Keratinocyte (primary cell): ENCODE results near the gene MAST3. TPM values are rescaled to one million over a fixed set of nuclear protein-coding genes. Genes with fewer than 3 reads are reported as not detected.

Source experiments
- DNase-seq: peaks from one replicate; pipeline ENCODE4 v3.0.0-alpha.2; 2011; ENCODE audit warnings: low read depth, missing footprints, low spot score
- FAIRE-seq: peaks from 2 replicates; lab custom pipeline; 2011; peaks lifted over from hg19 to GRCh38; lab: Jason Lieb, UNC
- H2AFZ ChIP-seq: 2 replicates; pipeline ENCODE4 v1.6.0; 2012; ENCODE audit warnings: low read length, control low read depth, inconsistent platforms; ENCODE audit not compliant: control insufficient read depth
- H3K27ac ChIP-seq: 2 replicates; pipeline ENCODE4 v1.5.1; 2011; ENCODE audit warnings: low read length; ENCODE audit not compliant: control insufficient read depth, insufficient read depth
- H3K27me3 ChIP-seq: 3 replicates; pipeline ENCODE4 v1.6.0; 2011; ENCODE audit warnings: low read length; ENCODE audit not compliant: control insufficient read depth, insufficient read depth; ENCODE audit errors: extremely low read depth
- H3K36me3 ChIP-seq, 2 experiments: 2 replicates in 1 of 2; 3 replicates in 1 of 2; pipeline ENCODE4 v1.5.1; 2011; ENCODE audit warnings: low read length in 2 of 2, mild to moderate bottlenecking in 1 of 2; ENCODE audit not compliant: control insufficient read depth in 2 of 2, insufficient read depth in 2 of 2; ENCODE audit errors: extremely low read depth in 1 of 2
- H3K4me1 ChIP-seq: 3 replicates; pipeline ENCODE4 v1.5.1; 2011; ENCODE audit warnings: low read length; ENCODE audit not compliant: control insufficient read depth, insufficient read depth; ENCODE audit errors: extremely low read depth
- H3K4me2 ChIP-seq: 3 replicates; pipeline ENCODE4 v1.6.0; 2011; ENCODE audit warnings: low read depth, low read length; ENCODE audit not compliant: control insufficient read depth, insufficient read depth; ENCODE audit errors: extremely low read depth
- H3K4me3 ChIP-seq, 3 experiments: fragments of 200-600 bp in 1 of 3; sonication (generic) in 1 of 3; 2 replicates in 2 of 3; 3 replicates in 1 of 3; pipeline ENCODE4 v1.5.1; 2011 to 2016; ENCODE audit warnings: low read length in 3 of 3, mild to moderate bottlenecking in 3 of 3, control low read depth in 2 of 3, inconsistent platforms in 1 of 3, low read depth in 1 of 3, mixed read lengths in 1 of 3, mixed run types in 1 of 3, moderate library complexity in 1 of 3; ENCODE audit not compliant: control insufficient read depth in 2 of 3, insufficient read depth in 2 of 3; ENCODE audit errors: extremely low read depth in 1 of 3
- H3K79me2 ChIP-seq: 2 replicates; pipeline ENCODE4 v1.6.0; 2012; ENCODE audit warnings: low read length; ENCODE audit not compliant: control insufficient read depth, insufficient read depth
- H3K9ac ChIP-seq: 3 replicates; pipeline ENCODE4 v1.6.0; 2011; ENCODE audit warnings: low read length; ENCODE audit not compliant: control insufficient read depth, insufficient read depth; ENCODE audit errors: extremely low read depth
- H3K9me1 ChIP-seq: 3 replicates; pipeline ENCODE4 v1.6.0; 2011; ENCODE audit warnings: low read length; ENCODE audit not compliant: control insufficient read depth, insufficient read depth; ENCODE audit errors: extremely low read depth
- H3K9me3 ChIP-seq: 2 replicates; pipeline ENCODE4 v1.5.1; 2012; ENCODE audit warnings: low read depth, low read length; ENCODE audit not compliant: control insufficient read depth
- H4K20me1 ChIP-seq: 3 replicates; pipeline ENCODE4 v1.6.0; 2011; ENCODE audit warnings: low read length; ENCODE audit not compliant: control insufficient read depth, insufficient read depth; ENCODE audit errors: extremely low read depth
- CTCF ChIP-seq, 3 experiments: IDR thresholded peaks in 1 of 3; conservative IDR thresholded peaks in 1 of 3; optimal IDR thresholded peaks in 1 of 3; 2 replicates in 2 of 3; 3 replicates in 1 of 3; pipeline versions ENCODE3 to v1.5.1; 2011; ENCODE audit warnings: low read length in 3 of 3, mild to moderate bottlenecking in 3 of 3, moderate library complexity in 2 of 3, control low read depth in 1 of 3, inconsistent platforms in 1 of 3; ENCODE audit not compliant: insufficient read depth in 2 of 3; ENCODE audit errors: extremely low read depth in 1 of 3
- EZH2 ChIP-seq: IDR thresholded peaks from one replicate; pipeline ENCODE4 v1.6.1; 2012; ENCODE audit warnings: inconsistent platforms, mild to moderate bottlenecking, low read length, moderate library complexity
- dilution Hi-C: fragments of 300-500 bp; cut with MboI; formaldehyde crosslinking; loops from one replicate; pipeline ENCODE4 v1.7.0; 2020; ENCODE audit warnings: low sequenced_read_pairs; ENCODE audit not compliant: extremely low pct_ligation_motif_present
- polyA plus RNA-seq, 5 experiments: library from polyadenylated mRNA; depleted of rRNA in 3 of 5; stranded (reverse) in 3 of 5; stranded (forward) in 1 of 5; unstranded in 1 of 5; fragments of >200 nt; gene quantifications; 1 replicate in 1 of 5; 2 replicates in 3 of 5; 3 replicates in 1 of 5; pipeline versions ENCODE4 v1.2.1 to v1.2.3, GENCODE V29; 2011 to 2012; ENCODE audit warnings: missing spikeins in 2 of 5, low read depth in 1 of 5, low replicate concordance in 1 of 5

The MAST3 gene
- polyA plus RNA-seq, 1 donor (not counting 4 experiments of a cell fraction or from before 2014, with no cell fraction given): 0.73 TPM

DNA sequence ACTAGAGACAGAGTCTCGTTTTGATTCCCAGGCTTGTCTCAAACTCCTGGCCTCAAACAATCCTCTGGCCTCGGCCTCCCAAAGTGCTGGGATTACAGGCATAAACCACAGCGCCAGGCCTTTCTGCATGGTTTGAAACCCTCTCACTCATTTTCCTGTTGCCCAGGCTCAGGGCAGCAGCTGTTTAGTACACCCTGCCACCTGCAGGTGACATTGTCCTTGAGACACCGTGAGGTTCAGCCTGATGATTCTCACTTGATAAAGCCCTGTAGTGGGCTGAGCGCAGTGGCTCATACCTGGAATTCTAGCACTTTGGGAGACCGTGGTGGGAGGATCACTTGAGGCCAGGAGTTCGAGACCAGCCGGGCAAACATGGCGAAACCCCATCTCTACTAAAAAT, 23.4 kb upstream of the MAST3 start:
- Histone ChIP-seq H4K20me1 (no peaks in the 10 kb centered on the region), H2AFZ (no peak overlapping the region), H3K4me1 (no peaks in the 10 kb centered on the region), H3K4me2 (no peak overlapping the region), H3K9ac (no peak overlapping the region), H3K36me3 (no peaks in the 10 kb centered on the region), H3K9me1 (no peaks in the 10 kb centered on the region), H3K79me2 (no peaks in the 10 kb centered on the region), H3K9me3 (no peaks in the 10 kb centered on the region), H3K4me3 (no peak overlapping the region), H3K27ac (no peak overlapping the region), H3K27me3 (no peaks in the 10 kb centered on the region)
- DNase-seq: no peak
- TF ChIP-seq CTCF (optimal IDR thresholded peaks at IDR 0.05 in 1 of 3, IDR thresholded peaks at IDR 0.05 in 1 of 3, conservative IDR thresholded peaks at IDR 0.05 in 1 of 3; ENCODE audit: extremely low read depth in 1 of 3, insufficient read depth in 2 of 3, low read length in 3 of 3) (peak in 1 of 3 experiments; percentile 7), EZH2 (no peak)
- no peak for FAIRE-seq
- dilution Hi-C loops: no loop called here

DNA sequence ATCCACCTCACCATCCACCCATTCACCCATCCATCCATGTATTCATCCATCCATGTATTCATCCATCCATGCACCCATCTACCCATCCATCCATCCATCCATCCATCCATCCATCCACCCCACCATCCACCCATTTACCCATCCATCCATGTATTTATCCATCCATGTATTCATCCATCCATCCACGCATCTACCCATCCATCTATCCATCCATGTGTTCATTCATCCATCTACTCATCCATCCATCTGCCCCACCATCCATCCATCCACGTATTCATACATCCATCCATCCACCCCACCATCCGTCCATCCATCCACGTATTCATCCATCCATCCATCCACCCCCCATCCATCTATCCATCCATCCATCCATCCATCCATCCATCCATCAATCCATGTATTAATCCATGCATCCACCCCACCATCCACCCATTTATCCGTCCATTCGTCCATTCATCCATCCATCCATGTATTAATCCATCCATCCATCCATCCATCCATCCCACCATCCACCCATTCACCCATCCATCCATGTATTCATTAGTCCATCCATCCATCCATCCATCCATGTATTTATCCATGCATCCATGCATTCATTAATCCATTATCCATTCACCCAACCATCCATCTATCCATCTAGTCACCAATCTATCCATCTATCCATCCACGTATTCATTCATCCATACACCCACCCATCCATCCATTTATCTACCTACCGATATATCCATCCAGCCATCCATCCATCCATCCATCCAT, 13.5 kb upstream of the MAST3 start:
- dilution Hi-C loops: no loop called here
- Histone ChIP-seq H3K9me1 (no peaks in the 10 kb centered on the region), H3K4me1 (peaks cover 7% of the 10 kb centered on the region), H2AFZ (no peak overlapping the region), H3K27ac (no peak overlapping the region), H4K20me1 (no peaks in the 10 kb centered on the region), H3K4me3 (no peak overlapping the region), H3K9me3 (no peaks in the 10 kb centered on the region), H3K9ac (no peak overlapping the region), H3K36me3 (no peaks in the 10 kb centered on the region), H3K79me2 (no peaks in the 10 kb centered on the region), H3K27me3 (no peaks in the 10 kb centered on the region), H3K4me2 (no peak overlapping the region)
- TF ChIP-seq EZH2 (no peak), CTCF (optimal IDR thresholded peaks at IDR 0.05 in 1 of 3, IDR thresholded peaks at IDR 0.05 in 1 of 3, conservative IDR thresholded peaks at IDR 0.05 in 1 of 3; ENCODE audit: extremely low read depth in 1 of 3, insufficient read depth in 2 of 3, low read length in 3 of 3) (no peak)
- DNase-seq (no peak), FAIRE-seq (no peak)
